ENCODE measurements around the gene EEA1.

EEA1 gene

DNA sequence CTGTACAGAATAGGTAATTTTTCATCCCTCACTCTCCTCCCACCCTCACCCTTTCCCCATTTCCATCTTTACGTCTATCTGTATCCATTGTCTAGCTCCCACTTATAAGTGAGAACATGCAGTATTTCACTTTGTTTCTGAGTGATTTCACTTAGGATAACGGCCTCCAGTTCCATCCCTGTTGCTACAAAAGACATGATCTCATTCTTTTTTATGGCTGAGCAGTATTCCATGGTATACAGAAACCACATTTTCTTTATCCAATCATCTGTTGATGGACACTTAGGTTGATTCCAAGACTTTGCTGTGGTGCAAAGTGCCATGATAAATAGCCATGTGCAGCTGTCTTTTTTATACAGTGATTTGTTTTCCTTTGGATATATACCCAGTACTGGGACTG, 16.4 kb downstream of the EEA1 start:
- H3K79me2 ChIP-seq: peaks cover 35% of the 10 kb centered on the region
- H3K4me1 ChIP-seq: peaks cover 12% of the 10 kb centered on the region
- TF ChIP-seq, protein P1, sequence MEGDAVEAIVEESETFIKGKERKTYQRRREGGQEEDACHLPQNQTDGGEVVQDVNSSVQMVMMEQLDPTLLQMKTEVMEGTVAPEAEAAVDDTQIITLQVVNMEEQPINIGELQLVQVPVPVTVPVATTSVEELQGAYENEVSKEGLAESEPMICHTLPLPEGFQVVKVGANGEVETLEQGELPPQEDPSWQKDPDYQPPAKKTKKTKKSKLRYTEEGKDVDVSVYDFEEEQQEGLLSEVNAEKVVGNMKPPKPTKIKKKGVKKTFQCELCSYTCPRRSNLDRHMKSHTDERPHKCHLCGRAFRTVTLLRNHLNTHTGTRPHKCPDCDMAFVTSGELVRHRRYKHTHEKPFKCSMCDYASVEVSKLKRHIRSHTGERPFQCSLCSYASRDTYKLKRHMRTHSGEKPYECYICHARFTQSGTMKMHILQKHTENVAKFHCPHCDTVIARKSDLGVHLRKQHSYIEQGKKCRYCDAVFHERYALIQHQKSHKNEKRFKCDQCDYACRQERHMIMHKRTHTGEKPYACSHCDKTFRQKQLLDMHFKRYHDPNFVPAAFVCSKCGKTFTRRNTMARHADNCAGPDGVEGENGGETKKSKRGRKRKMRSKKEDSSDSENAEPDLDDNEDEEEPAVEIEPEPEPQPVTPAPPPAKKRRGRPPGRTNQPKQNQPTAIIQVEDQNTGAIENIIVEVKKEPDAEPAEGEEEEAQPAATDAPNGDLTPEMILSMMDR (IDR thresholded peaks at IDR 0.05): no peak
- H3K4me2 ChIP-seq (ENCODE audit: low read length): no peak overlapping the region
- H3K9ac ChIP-seq: no peak overlapping the region
- no peaks in the 10 kb centered on the region for H3K27me3 ChIP-seq (ENCODE audit: control insufficient read depth, insufficient read depth, low read length)
- H2AFZ ChIP-seq: no peak overlapping the region
- no peak overlapping the region for H3K4me3 ChIP-seq (ENCODE audit: low read depth, low read length)
- H3K27ac ChIP-seq: no peak overlapping the region
- H3K36me3 ChIP-seq (ENCODE audit: control insufficient read depth, insufficient read depth, low read length): no peaks in the 10 kb centered on the region
- H3K9me3 ChIP-seq (ENCODE audit: control insufficient read depth, low read length): no peaks in the 10 kb centered on the region

DNA sequence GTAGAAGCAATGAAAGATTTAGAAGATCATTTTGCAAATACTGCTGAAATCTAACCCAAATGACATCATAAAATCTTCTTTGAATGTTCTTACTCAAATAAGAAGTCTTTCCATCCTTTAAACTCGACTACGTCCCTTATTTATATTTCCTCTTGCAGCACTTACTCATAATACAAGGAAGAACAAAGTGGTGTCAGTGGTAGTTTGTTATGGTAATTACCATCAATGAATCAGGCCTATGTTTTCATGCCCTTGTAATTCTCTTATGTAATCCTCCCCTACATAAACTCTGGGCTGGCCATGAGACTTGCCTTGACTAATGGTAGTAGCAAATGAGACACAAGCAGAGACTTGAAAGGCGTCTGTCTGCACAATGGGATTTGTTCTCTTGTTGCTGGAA, 17.0 kb downstream of the EEA1 start:
- Histone ChIP-seq H2AFZ (no peak overlapping the region), H3K4me1 (peaks cover 12% of the 10 kb centered on the region), H3K36me3 (ENCODE audit: control insufficient read depth, insufficient read depth, low read length) (no peaks in the 10 kb centered on the region), H3K79me2 (peaks cover 41% of the 10 kb centered on the region), H3K4me2 (ENCODE audit: low read length) (no peak overlapping the region), H3K27me3 (ENCODE audit: control insufficient read depth, insufficient read depth, low read length) (no peaks in the 10 kb centered on the region), H3K9me3 (ENCODE audit: control insufficient read depth, low read length) (no peaks in the 10 kb centered on the region), H3K27ac (no peak overlapping the region), H3K4me3 (ENCODE audit: low read depth, low read length) (no peak overlapping the region), H3K9ac (no peak overlapping the region)
- TF ChIP-seq, protein P1 (IDR thresholded peaks at IDR 0.05): no peak

DNA sequence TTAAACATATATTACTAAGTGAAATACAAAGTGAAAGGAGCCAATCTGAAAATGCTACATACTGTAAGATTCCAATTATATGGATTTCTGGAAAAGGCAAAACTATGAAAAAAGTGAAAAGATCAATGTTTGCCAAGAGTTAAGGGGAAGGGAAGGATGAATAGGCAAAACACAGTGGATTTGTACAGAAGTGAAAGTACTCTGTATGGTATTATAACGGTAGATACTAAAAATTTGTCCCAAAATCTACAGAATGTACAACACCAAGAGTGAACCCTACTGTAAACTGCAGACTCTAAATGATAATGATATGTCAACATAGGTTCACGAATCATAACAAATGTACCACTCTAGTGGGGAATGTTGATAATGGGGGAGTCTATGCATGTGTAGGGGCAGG, 17.8 kb downstream of the EEA1 start:
- H3K27me3 ChIP-seq (ENCODE audit: control insufficient read depth, insufficient read depth, low read length): no peaks in the 10 kb centered on the region
- no peak overlapping the region for H3K27ac ChIP-seq
- H3K36me3 ChIP-seq (ENCODE audit: control insufficient read depth, insufficient read depth, low read length): no peaks in the 10 kb centered on the region
- peaks cover 12% of the 10 kb centered on the region for H3K4me1 ChIP-seq
- H3K9ac ChIP-seq: no peak overlapping the region
- peaks cover 41% of the 10 kb centered on the region for H3K79me2 ChIP-seq
- H2AFZ ChIP-seq: no peak overlapping the region
- H3K9me3 ChIP-seq (ENCODE audit: control insufficient read depth, low read length): no peaks in the 10 kb centered on the region
- H3K4me2 ChIP-seq (ENCODE audit: low read length): no peak overlapping the region
- no peak overlapping the region for H3K4me3 ChIP-seq (ENCODE audit: low read depth, low read length)
- TF ChIP-seq, protein P1 (IDR thresholded peaks at IDR 0.05): no peak

DNA sequence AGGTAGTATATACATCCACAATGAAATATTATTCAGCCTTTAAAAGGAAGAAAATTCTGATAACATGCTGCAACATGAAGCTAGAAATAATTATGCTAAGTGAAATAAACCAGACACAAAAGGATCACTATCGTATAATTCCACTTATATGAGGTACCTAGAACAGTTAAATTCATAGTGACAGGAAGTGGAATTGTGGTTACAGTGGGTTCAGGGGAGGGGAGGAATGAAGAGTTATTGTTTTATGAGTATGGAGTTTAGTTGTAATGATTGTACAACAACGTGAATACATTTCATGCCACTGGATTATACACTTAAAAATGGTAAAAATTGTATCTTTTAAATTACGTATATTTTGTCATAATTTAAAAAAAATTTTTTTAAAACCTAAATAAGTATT, 21.0 kb downstream of the EEA1 start:
- no peaks in the 10 kb centered on the region for H3K4me1 ChIP-seq
- no peaks in the 10 kb centered on the region for H3K27me3 ChIP-seq (ENCODE audit: control insufficient read depth, insufficient read depth, low read length)
- no peak overlapping the region for H3K27ac ChIP-seq
- peaks cover 34% of the 10 kb centered on the region for H3K79me2 ChIP-seq
- H2AFZ ChIP-seq: no peak overlapping the region
- TF ChIP-seq, protein P1 (IDR thresholded peaks at IDR 0.05): no peak
- no peak overlapping the region for H3K9ac ChIP-seq
- H3K36me3 ChIP-seq (ENCODE audit: control insufficient read depth, insufficient read depth, low read length): no peaks in the 10 kb centered on the region
- H3K4me3 ChIP-seq (ENCODE audit: low read depth, low read length): no peak overlapping the region
- no peaks in the 10 kb centered on the region for H3K9me3 ChIP-seq (ENCODE audit: control insufficient read depth, low read length)
- no peak overlapping the region for H3K4me2 ChIP-seq (ENCODE audit: low read length)

DNA sequence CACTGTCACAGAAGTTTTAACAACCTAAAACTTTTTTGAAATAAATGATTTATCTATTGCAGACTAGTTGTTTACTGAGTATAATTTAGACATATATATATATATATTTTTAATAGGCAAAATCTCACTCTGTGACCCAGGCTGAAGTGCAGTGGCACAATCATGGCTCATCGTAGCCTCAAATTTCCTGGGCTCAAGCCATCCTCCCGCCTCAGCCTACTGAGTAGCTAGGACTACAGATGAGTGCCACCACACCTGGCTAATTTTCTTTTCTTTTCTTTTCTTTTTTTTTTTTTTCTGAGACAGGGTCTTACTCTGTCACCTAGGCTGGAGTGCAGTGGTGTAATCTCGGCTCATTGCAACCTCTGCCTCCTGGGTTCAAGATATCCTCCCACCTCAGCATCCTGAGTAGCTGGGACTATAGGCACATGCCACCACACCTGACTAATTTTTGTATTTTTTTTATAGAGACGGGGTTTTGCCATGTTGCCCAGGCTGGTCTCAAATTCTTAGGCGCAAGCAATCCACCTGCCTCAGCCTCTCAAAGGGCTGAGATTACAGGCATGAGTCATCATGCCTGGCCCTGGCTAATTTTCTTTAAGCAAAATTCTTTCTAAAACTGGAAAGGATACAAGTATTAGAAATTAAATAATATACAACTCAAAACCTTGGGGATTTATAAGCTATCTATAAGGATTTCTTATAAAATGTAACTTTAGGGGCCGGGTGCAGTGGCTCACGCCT, 23.1 kb downstream of the EEA1 start:
- no peak overlapping the region for H3K4me2 ChIP-seq (ENCODE audit: low read length)
- no peaks in the 10 kb centered on the region for H3K4me1 ChIP-seq
- H3K4me3 ChIP-seq (ENCODE audit: low read depth, low read length): no peak overlapping the region
- H2AFZ ChIP-seq: no peak overlapping the region
- H3K9ac ChIP-seq: no peak overlapping the region
- H3K27me3 ChIP-seq (ENCODE audit: control insufficient read depth, insufficient read depth, low read length): no peaks in the 10 kb centered on the region
- no peaks in the 10 kb centered on the region for H3K9me3 ChIP-seq (ENCODE audit: control insufficient read depth, low read length)
- TF ChIP-seq, protein P1 (IDR thresholded peaks at IDR 0.05): no peak
- H3K36me3 ChIP-seq (ENCODE audit: control insufficient read depth, insufficient read depth, low read length): no peaks in the 10 kb centered on the region
- H3K79me2 ChIP-seq: peaks cover 26% of the 10 kb centered on the region
- H3K27ac ChIP-seq: no peak overlapping the region
